WTC11 (cell line): ENCODE results near the gene SPZ1. TPM values are rescaled to one million over a fixed set of nuclear protein-coding genes. Genes with fewer than 3 reads are reported as not detected.
"Not testable (repeated sequence)": the region's sequence is repeated elsewhere in the genome, so short reads cannot be mapped to it uniquely, and the experiment has no call there.

Source experiments
- ATAC-seq: fragments of 200-7000 bp; cut with Tn5 transposase; 2 replicates; pipeline ENCODE4 v1.10.0; 2021; ENCODE audit warnings: mild to moderate bottlenecking, moderate library complexity
- CTCF ChIA-PET: fragments of 300-600 bp; sonication (Branson Sonifier 250); formaldehyde crosslinking; loops from one replicate; lab custom pipeline; 2021; ENCODE audit warnings: antibody characterized with exemption; lab: Charles Lee
- POLR2A ChIA-PET: fragments of 350-600 bp; sonication (Branson Sonifier 250); formaldehyde crosslinking; loops from one replicate; lab custom pipeline; 2021; ENCODE audit warnings: antibody characterized with exemption; lab: Charles Lee
- DNase-seq: peaks from one replicate; pipeline ENCODE4 v3.0.0; 2021; ENCODE audit warnings: low spot score
- H3K27ac Mint-ChIP-seq: 2 replicates; pipeline ENCODE4 v1.8.0; 2021; ENCODE audit warnings: mixed read lengths
- H3K27me3 Mint-ChIP-seq: 2 replicates; pipeline ENCODE4 v1.8.0; 2021; ENCODE audit warnings: low read depth, mild to moderate bottlenecking, moderate library complexity, mixed read lengths
- H3K36me3 Mint-ChIP-seq: 2 replicates; pipeline ENCODE4 v1.8.0; 2021; ENCODE audit warnings: mixed read lengths
- H3K4me1 Mint-ChIP-seq: 2 replicates; pipeline ENCODE4 v1.8.0; 2022; ENCODE audit warnings: mixed read lengths
- H3K4me3 Mint-ChIP-seq: 2 replicates; pipeline ENCODE4 v1.8.0; 2021; ENCODE audit warnings: mild to moderate bottlenecking, moderate library complexity, mixed read lengths
- H3K9me3 Mint-ChIP-seq: 2 replicates; pipeline ENCODE4 v1.8.0; 2021; ENCODE audit warnings: mixed read lengths
- AFF4 ChIP-seq: sonication (generic); formaldehyde crosslinking; IDR thresholded peaks from 2 replicates; pipeline ENCODE4 v1.8.1; 2023; ENCODE audit warnings: mild to moderate bottlenecking, missing genetic modification reagents, borderline replicate concordance
- CREB1 ChIP-seq: sonication (generic); formaldehyde crosslinking; IDR thresholded peaks from 2 replicates; pipeline ENCODE4 v1.8.0; 2023; ENCODE audit warnings: mild to moderate bottlenecking, missing genetic modification reagents
- CTCF ChIP-seq: fragments of 200-600 bp; IDR thresholded peaks from 2 replicates; pipeline ENCODE4 v1.8.0; 2022; ENCODE audit warnings: antibody characterized with exemption
- E2F1 ChIP-seq: sonication (generic); formaldehyde crosslinking; IDR thresholded peaks from 2 replicates; pipeline ENCODE4 v1.8.0; 2022; ENCODE audit warnings: mild to moderate bottlenecking, missing genetic modification reagents
- IRF1 ChIP-seq: sonication (generic); formaldehyde crosslinking; IDR thresholded peaks from 2 replicates; pipeline ENCODE4 v1.8.0; 2023; ENCODE audit warnings: missing genetic modification reagents
- JAZF1 ChIP-seq: fragments of 250-450 bp; sonication (Bioruptor Pico); IDR thresholded peaks from 2 replicates; pipeline ENCODE4 v1.9.0; 2021; ENCODE audit warnings: moderate library complexity, mild to moderate bottlenecking, inconsistent platforms
- MXD4 ChIP-seq: fragments of 250-450 bp; sonication (Bioruptor Pico); IDR thresholded peaks from 2 replicates; pipeline ENCODE4 v1.8.0; 2021; ENCODE audit warnings: mild to moderate bottlenecking, moderate library complexity, borderline replicate concordance
- NR1H2 ChIP-seq: sonication (generic); formaldehyde crosslinking; IDR thresholded peaks from 2 replicates; pipeline ENCODE4 v1.9.0; 2021; ENCODE audit warnings: mild to moderate bottlenecking, moderate library complexity, missing genetic modification reagents
- NR2C2 ChIP-seq: sonication (generic); formaldehyde crosslinking; IDR thresholded peaks from 2 replicates; pipeline ENCODE4 v1.8.0; 2022; ENCODE audit warnings: mild to moderate bottlenecking, missing genetic modification reagents
- ZNF138 ChIP-seq: sonication (generic); formaldehyde crosslinking; conservative IDR thresholded peaks from 2 replicates; pipeline ENCODE4 v1.8.1; 2022; ENCODE audit warnings: mild to moderate bottlenecking, moderate library complexity, missing genetic modification reagents
- ZNF232 ChIP-seq: sonication (generic); formaldehyde crosslinking; IDR thresholded peaks from 2 replicates; pipeline ENCODE4 v1.8.0; 2022; ENCODE audit warnings: mild to moderate bottlenecking, missing genetic modification reagents
- ZNF317 ChIP-seq: sonication (generic); formaldehyde crosslinking; IDR thresholded peaks from 2 replicates; pipeline ENCODE4 v1.8.1; 2023; ENCODE audit warnings: low read depth, mild to moderate bottlenecking, moderate library complexity, missing genetic modification reagents, borderline replicate concordance
- ZNF416 ChIP-seq: fragments of 250-450 bp; sonication (Bioruptor Pico); IDR thresholded peaks from 2 replicates; pipeline ENCODE4 v1.9.0; 2021; ENCODE audit warnings: mild to moderate bottlenecking, inconsistent platforms
- ZNF512 ChIP-seq: sonication (generic); formaldehyde crosslinking; IDR thresholded peaks from 2 replicates; pipeline ENCODE4 v1.8.1; 2022; ENCODE audit warnings: missing genetic modification reagents, borderline replicate concordance
- total RNA-seq: library from RNA; stranded (reverse); gene quantifications from 3 replicates; pipeline ENCODE4 v1.2.3, GENCODE V29; 2021

The SPZ1 gene
- total RNA-seq, 1 experiment from 2014 or later, result not detected

- H3K27ac Mint-ChIP-seq, result no peak overlapping the region
- CTCF ChIA-PET, result no interaction called here
These were observed 28.4 kb downstream of the SPZ1 start for GRCh38 chr5:80348171-80348570.

GRCh38 chr5:80351019-80351418 lies 31.2 kb downstream of the SPZ1 start:
- H3K27me3 Mint-ChIP-seq, H3K36me3 Mint-ChIP-seq, H3K27ac Mint-ChIP-seq, DNase-seq, ATAC-seq, H3K4me1 Mint-ChIP-seq, POLR2A ChIA-PET, H3K4me3 Mint-ChIP-seq, H3K9me3 Mint-ChIP-seq, CTCF ChIA-PET: not testable (repeated sequence)

More at GRCh38 chr5:80348171-80348570, 28.4 kb downstream of the SPZ1 start:
- no peak for ATAC-seq
- TF ChIP-seq MXD4 (CRISPR knock-in tag), result no peak
- TF ChIP-seq AFF4, result no peak
- no peak for TF ChIP-seq ZNF416 (CRISPR knock-in tag)
- TF ChIP-seq CTCF, result no peak
- TF ChIP-seq IRF1 (CRISPR knock-in tag), result no peak
- no peak for TF ChIP-seq E2F1
- TF ChIP-seq NR2C2 (CRISPR knock-in tag), result no peak
- TF ChIP-seq NR1H2, result no peak
- TF ChIP-seq ZNF138, result no peak
- no peak for TF ChIP-seq CREB1 (CRISPR knock-in tag)
- TF ChIP-seq ZNF512, result no peak
- no peak for TF ChIP-seq JAZF1
- H3K9me3 Mint-ChIP-seq, result peaks cover 4% of the 10 kb centered on the region
- POLR2A ChIA-PET, result no interaction called here
- no peaks in the 10 kb centered on the region for H3K27me3 Mint-ChIP-seq
- H3K4me1 Mint-ChIP-seq, result no peaks in the 10 kb centered on the region
- no peaks in the 10 kb centered on the region for H3K36me3 Mint-ChIP-seq
- DNase-seq, result no peak
- no peak overlapping the region for H3K4me3 Mint-ChIP-seq

- ATAC-seq (no peak), DNase-seq (no peak)
- no peak overlapping the region for H3K27ac Mint-ChIP-seq
- CTCF ChIA-PET, result no interaction called here
- no peak overlapping the region for H3K4me3 Mint-ChIP-seq
- TF ChIP-seq ZNF317 (CRISPR knock-in tag) (no peak), ZNF232 (CRISPR knock-in tag) (no peak)
- H3K27me3 Mint-ChIP-seq, result no peaks in the 10 kb centered on the region; the same call in 1 of the 2 replicates
- POLR2A ChIA-PET, result no interaction called here
- H3K9me3 Mint-ChIP-seq, result peaks cover 12% of the 10 kb centered on the region
- no peaks in the 10 kb centered on the region for H3K36me3 Mint-ChIP-seq
- H3K4me1 Mint-ChIP-seq, result no peaks in the 10 kb centered on the region
These were observed 35.9 kb downstream of the SPZ1 start for GRCh38 chr5:80355686-80356085.
